NCI-H345 treated with DMSO at 0.1 percent for 48 hours (cell line): ENCODE measurements around the gene PLA2R1.

ENCODE experiments used
- DNase-seq: peaks from one replicate; lab custom pipeline; 2025; ENCODE audit not compliant: unreplicated experiment; lab: John Stamatoyannopoulos, UW

The PLA2R1 gene

DNA sequence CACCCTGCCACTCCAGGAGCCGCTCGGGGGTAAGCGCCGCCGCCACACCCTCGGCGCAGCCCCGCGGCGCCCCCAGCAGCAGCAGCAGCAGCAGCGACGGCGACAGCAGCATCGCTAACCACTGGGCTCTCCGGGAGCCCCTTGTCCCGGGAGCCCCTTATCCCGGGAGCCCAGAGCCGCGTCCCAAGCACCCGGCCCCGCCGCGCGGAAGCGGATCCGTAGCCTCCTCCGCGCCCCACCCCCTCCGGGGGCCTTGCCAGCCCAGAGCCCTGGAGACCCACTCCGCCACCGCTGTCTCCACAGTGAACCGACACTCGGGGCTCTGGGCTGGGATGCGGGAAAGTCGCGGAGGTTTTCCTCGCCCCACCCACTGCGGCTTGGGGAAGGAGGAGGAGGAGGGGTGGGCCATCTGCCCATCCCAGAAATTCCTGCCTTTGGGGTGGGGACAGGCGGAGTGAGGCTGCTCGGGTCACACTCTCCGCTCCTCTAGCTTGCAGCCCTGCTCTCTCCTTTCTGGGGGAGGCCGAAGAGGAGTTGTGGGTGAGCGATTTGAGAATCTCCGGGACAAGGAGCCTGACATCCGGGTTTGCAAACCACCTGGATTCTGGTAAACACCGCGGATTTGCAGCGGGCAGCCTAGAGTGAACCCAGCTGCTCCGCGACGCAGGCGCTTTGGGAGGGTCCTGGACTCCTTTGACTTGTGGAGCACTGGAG, at the start of gene PLA2R1:
Gene PLA2R1, minus strand, starts transcription at position 324 of the 714 bp plus-strand sequence. Its CDS starts 212 bp downstream, at position 112.
- no peak for DNase-seq

DNA sequence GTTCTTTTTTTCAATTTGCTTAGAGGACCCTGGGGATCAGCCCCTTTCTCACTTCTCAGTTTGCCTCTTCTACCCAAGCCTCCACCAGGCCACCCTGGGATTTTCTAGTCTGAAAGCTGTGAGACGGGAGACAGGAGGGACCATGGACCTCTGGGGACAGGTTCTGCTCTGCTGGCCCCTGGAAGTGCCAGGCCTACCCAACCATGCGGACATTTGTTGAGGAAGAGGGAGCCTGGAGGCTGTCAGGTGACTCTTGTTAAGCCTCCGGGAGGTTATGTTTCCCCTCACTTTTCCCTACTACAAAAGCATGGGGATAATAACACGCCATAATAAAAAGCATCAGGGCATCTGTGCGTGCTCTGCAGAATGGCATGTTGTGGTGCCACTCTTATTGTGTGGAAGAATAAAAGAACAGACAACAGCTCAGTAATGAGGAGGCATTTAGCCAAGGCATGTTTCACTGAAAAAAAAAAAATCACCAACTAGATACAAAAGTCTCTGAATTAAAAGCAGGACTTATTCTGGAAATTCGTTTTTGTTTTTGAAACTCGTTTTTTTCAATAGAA, 48.3 kb upstream of the PLA2R1 start:
- DNase-seq = peak; percentile 3

GRCh38 chr2:160109939-160110673, 47.7 kb upstream of the PLA2R1 start:
- peak; percentile 7 for DNase-seq

DNA sequence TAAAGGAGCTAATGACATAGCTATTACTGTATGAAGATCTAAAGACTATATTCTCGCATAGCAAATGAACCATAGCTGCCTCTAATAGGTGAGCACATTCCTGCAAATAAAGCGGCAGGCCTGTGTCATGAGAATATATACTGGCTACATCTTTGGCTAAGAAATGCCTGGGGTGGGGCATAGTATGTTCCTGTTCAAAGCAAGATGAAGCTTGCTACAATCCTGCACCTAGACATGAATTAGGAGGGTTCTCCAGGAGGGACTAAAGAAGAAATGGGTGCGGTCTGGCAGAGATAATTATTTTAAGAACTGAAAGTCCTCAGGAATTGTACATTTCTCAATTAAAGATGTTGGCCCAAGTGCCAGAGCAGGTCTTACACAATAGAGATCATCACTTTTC, 46.8 kb upstream of the PLA2R1 start:
- DNase-seq = no peak

DNA sequence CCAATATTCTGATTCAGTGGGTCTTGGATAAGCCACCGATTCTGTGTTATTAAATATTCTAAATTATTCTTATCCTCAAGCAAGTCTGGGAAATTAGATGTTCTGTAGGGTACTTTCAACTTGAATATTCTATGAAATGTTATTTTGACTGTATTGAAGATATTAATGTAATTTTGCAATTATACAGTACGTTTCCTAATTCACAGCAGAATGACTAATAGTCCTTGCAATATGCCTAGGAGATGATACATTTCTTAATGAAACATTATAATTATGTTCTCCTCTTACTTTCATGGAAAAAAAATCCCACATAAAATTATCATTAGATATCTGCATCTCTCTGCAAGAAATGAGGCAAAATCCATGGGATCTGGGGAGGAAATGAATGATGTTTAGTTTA, 46.2 kb upstream of the PLA2R1 start:
- no peak for DNase-seq

DNA sequence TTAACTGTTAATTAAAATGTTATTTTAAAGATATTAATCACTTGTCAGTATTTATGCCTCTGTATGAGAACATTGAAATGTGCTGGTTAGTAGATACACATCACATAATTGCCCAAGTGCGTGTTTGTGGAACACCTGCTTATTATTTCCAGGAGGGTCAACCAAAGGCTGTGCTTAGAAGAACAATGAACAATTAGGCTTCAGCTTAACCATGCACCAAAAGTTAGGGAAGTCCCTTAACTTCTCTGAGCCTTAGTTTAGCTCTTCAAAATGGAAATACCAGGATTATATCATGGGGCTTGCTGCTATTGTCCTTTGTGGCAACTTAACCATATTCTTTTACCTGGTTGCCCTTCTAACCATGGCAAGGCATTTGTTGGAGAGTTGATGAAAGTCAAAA, 43.0 kb upstream of the PLA2R1 start:
- no peak for DNase-seq

- no peak for DNase-seq
These were observed 41.7 kb upstream of the PLA2R1 start for GRCh38 chr2:160104115-160104514.

DNA sequence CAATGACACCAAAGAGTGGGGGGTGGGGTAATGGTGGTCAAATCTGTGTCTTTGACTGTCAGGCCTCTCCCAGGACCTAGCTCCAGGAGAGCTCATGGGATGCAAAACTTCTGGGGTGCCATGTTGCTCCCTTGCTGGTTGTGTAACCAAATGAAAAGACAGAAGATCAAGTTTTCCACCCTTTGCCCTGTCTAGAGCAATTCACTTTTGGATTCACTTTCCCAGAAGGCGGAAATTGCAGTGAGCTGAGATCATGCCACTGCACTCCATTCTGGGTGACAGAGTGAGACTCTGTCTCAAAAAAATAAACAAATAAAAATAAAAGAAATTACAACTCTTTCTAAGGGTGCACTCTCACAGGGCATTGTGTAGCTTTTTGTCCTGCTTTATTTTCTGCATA, 34.9 kb upstream of the PLA2R1 start:
- DNase-seq = no peak

- DNase-seq = no peak
These were observed 34.0 kb upstream of the PLA2R1 start for GRCh38 chr2:160096409-160096808.

DNA sequence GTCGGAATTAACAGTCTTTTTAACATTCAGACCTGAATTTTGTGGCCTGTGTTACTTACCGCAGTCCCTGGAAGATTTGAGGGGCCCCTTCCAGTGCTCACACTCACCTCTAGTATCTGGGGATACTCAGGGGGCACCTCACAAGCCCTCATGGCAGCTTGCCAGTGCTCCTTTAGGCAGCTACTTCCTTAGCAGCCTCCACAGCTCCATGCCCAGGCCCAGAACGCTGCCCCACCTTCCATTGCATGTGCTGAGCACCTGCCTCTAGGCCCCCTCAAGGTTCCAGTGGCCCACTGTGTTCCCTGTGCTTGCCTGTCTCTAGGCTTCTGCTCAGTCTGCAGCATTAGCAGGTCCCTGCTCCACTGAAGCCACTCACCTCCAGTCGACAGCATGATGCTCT, 30.0 kb upstream of the PLA2R1 start:
- DNase-seq = no peak

DNA sequence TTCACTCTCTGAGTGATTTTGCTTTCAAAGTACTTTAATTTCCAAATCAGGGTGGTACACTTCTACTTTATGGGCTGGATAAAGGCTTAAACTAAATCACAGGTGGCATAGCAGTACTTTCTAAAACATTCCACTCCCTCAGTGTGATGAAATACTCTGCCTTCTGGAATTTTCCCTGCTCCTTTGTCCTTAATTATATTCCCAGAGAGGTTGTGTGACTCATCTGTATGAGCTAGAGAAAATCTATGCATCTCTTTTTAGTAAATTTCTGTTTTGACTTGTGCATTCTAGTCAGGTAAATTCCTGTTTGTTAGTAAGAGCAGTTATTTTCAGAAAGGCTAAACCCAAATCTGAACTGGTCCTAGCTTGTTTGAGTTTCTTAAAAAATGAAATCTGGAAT, 29.0 kb upstream of the PLA2R1 start:
- no peak for DNase-seq

DNA sequence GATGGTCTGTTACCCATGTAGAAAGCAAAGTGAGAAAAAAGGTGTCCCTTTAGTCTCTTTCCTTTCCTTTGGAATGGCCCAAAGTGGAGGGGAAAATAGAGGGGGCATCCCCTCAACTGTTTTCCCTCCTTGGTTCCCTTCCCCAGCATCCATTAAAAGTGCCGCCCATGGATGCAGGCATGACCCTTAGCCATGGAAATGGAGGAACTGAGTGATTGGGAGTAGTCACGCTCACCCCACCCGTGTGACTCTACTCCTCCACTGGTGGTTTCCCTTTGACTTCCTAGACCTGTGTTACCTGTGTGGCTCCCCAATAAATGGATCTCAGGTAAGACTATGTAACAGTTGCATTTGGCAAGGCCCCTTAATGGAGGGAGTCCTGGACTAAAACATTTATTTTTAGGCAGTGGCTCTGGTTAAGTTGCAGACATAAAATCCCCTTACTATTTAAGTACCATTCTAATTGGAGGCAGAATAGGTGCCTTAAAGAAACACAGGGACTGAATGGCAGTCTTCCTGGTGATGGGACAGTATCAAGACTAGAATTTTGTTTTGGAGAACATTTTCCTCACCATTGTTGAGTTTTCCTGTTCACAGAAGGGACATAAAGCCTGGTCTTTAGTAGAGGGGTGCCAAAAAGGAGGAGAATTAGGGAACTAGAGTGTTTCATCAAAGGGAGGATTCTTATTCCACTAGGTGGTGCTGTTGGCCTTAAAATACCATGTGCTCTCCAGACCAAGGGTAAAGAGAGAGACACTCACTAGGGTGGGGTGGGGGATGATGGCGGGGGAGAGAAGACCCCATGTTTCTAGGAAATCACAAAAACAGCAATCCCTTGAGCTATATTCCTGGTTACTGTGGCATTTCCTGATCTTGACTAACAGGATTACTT, 25.7 kb upstream of the PLA2R1 start:
- DNase-seq = no peak

- DNase-seq = no peak
These were observed 23.2 kb upstream of the PLA2R1 start for GRCh38 chr2:160085662-160086061.

GRCh38 chr2:160077912-160078810, 15.7 kb upstream of the PLA2R1 start:
- no peak for DNase-seq

- no peak for DNase-seq
These were observed 14.5 kb upstream of the PLA2R1 start for GRCh38 chr2:160076914-160077313.

DNA sequence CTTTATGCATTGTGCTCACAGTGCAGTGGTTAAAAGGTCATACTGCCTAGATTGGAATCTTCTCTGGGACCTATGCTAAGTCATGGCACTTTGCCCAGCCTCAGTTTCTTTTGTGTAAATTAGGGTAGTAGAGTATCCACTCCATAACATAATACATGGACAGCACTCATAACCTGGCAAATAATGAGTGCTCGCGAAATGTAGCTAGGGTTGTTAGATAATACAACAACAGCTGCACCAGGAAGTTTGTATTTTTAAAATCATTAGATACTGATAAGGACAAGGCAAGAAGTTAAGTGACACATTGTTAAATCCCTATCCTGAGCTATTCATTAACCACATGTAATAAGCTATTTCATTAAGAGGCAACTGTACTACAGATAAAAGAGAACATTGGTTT, 13.8 kb upstream of the PLA2R1 start:
- DNase-seq = no peak

DNA sequence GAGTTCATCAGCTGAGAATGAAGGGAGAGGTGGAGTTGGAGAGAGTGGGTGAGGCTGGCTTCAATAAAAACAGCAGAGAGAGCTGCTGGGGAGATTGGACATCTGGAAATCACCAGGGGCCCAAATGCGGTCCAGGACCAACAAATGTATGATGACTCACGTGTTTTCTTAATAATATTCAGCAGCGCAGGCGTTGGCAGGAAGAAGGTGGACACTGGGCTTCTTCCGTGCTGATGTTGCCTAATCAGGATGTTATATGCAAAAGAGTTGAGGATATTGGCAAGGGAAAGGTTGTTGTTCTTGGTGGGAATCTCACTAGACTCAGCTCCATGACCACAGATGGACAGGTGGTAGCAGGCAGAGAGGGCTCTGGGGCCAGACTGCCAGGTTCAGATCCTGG, 12.8 kb upstream of the PLA2R1 start:
- DNase-seq = no peak

- no peak for DNase-seq
These were observed 11.0 kb upstream of the PLA2R1 start for GRCh38 chr2:160073284-160073888.

GRCh38 chr2:160068906-160069305, 6.5 kb upstream of the PLA2R1 start:
- no peak for DNase-seq

DNA sequence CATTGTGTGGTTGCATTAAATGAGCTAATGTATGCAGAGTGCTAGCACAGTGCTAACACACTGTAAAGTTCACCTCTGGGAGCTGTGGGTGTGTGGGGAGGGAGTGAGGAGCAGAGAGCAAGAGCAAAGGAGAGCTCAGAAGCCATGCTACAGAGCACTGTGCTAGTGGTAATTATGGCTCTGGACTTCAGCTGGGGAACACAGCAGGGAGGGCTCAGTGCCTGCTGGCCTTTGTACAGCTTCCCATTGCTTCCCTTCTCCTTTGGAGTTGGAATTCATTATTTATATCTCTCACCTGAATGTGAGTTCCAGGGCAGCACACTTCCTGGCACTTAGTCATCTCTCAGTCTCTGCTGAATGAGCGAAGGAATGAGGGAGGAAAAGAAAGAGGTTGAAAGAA, 2.5 kb upstream of the PLA2R1 start:
- no peak for DNase-seq
